Activated CD8-positive, alpha-beta T cell treated with anti-CD3 and anti-CD28 coated beads for 36 hours (primary cell): ENCODE measurements around the gene GGT1. TPM values are rescaled to one million over a fixed set of nuclear protein-coding genes. Genes with fewer than 3 reads are reported as not detected.
"Not testable (repeated sequence)": the region's sequence is repeated elsewhere in the genome, so short reads cannot be mapped to it uniquely, and the experiment has no call there.

ENCODE experiments used
- ATAC-seq: fragments of 200-7000 bp; cut with Tn5 transposase; one replicate; pipeline ENCODE4 v1.10.0; 2021; ENCODE audit warnings: mild to moderate bottlenecking, moderate library complexity
- CTCF ChIA-PET: fragments of 350-600 bp; sonication (Branson Sonifier 250); formaldehyde crosslinking; loops from one replicate; lab custom pipeline; 2021; ENCODE audit warnings: antibody characterized with exemption; lab: Charles Lee
- POLR2A ChIA-PET: fragments of 350-600 bp; sonication (Branson Sonifier 250); formaldehyde crosslinking; loops from one replicate; lab custom pipeline; 2021; ENCODE audit warnings: antibody characterized with exemption; lab: Charles Lee
- DNase-seq: peaks from one replicate; pipeline ENCODE4 v3.0.0-alpha.2; 2020
- H3K27ac Mint-ChIP-seq: one replicate; pipeline ENCODE4 v1.8.0; 2021; ENCODE audit warnings: mild to moderate bottlenecking, mixed read lengths
- H3K27me3 Mint-ChIP-seq: one replicate; pipeline ENCODE4 v1.8.0; 2021; ENCODE audit warnings: mixed read lengths
- H3K36me3 Mint-ChIP-seq: one replicate; pipeline ENCODE4 v1.8.0; 2021; ENCODE audit warnings: low read depth, mixed read lengths
- H3K4me1 Mint-ChIP-seq: one replicate; pipeline ENCODE4 v1.8.0; 2021; ENCODE audit warnings: low read depth, mixed read lengths
- H3K4me3 Mint-ChIP-seq: one replicate; pipeline ENCODE4 v1.8.0; 2021; ENCODE audit warnings: mild to moderate bottlenecking, moderate library complexity, mixed read lengths
- H3K9me3 Mint-ChIP-seq: one replicate; pipeline ENCODE4 v1.8.0; 2021; ENCODE audit warnings: mixed read lengths
- intact Hi-C: fragments of 100-400 bp; cut with micrococcal nuclease; formaldehyde crosslinking; loops from one replicate; pipeline ENCODE4 v1.10.0; 2022
- total RNA-seq, 2 experiments: library from RNA; stranded (reverse); gene quantifications; one replicate each; pipeline ENCODE4 v1.2.3, GENCODE V29; 2021
- TF ChIP-seq, protein P1 (sequence below): fragments of 200-600 bp; IDR thresholded peaks from one replicate; pipeline ENCODE4 v1.8.0; 2022; ENCODE audit warnings: antibody characterized with exemption, mild to moderate bottlenecking

GGT1 gene
- total RNA-seq, 2 experiments from 2014 or later, result 15.6 to 17.8 TPM

DNA sequence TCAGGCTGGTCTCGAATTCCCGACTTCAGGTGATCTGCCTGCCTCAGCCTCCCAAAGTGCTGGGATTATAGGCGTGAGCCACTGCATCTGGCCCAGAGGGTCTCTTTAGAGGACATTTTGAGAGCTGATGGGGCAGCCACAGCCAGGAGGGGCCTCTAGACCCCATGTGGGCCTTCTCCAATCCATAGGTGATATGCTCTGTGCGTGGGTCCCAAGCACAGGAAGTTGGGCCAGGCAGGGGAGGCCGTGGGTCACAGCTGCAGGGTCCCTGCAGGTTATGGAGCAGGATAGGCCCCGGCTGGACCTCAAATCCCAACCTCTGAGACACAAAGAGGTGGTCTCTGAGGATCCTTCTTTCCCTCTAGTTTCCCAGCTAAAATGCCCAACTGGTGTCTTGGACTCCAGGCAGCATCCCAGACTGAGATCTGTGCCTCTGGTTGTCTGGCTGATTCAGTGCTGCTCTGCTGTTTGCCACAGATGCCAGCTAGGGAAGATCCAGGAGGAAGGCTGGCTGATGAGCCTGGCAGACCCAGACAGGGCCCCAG is 11.6 kb upstream of the GGT1 start:
- ChIA-PET POLR2A (no interaction called here), CTCF (no interaction called here)
- Mint-ChIP-seq H3K4me1 (peaks cover 5% of the 10 kb centered on the region), H3K27me3 (peaks cover 5% of the 10 kb centered on the region), H3K9me3 (no peaks in the 10 kb centered on the region), H3K36me3 (no peaks in the 10 kb centered on the region), H3K27ac (no peak overlapping the region), H3K4me3 (no peak overlapping the region)
- no peak for DNase-seq
- ATAC-seq, result no peak
- intact Hi-C loops, result no loop called here
- TF ChIP-seq, protein P1, sequence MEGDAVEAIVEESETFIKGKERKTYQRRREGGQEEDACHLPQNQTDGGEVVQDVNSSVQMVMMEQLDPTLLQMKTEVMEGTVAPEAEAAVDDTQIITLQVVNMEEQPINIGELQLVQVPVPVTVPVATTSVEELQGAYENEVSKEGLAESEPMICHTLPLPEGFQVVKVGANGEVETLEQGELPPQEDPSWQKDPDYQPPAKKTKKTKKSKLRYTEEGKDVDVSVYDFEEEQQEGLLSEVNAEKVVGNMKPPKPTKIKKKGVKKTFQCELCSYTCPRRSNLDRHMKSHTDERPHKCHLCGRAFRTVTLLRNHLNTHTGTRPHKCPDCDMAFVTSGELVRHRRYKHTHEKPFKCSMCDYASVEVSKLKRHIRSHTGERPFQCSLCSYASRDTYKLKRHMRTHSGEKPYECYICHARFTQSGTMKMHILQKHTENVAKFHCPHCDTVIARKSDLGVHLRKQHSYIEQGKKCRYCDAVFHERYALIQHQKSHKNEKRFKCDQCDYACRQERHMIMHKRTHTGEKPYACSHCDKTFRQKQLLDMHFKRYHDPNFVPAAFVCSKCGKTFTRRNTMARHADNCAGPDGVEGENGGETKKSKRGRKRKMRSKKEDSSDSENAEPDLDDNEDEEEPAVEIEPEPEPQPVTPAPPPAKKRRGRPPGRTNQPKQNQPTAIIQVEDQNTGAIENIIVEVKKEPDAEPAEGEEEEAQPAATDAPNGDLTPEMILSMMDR, result no peak

DNA sequence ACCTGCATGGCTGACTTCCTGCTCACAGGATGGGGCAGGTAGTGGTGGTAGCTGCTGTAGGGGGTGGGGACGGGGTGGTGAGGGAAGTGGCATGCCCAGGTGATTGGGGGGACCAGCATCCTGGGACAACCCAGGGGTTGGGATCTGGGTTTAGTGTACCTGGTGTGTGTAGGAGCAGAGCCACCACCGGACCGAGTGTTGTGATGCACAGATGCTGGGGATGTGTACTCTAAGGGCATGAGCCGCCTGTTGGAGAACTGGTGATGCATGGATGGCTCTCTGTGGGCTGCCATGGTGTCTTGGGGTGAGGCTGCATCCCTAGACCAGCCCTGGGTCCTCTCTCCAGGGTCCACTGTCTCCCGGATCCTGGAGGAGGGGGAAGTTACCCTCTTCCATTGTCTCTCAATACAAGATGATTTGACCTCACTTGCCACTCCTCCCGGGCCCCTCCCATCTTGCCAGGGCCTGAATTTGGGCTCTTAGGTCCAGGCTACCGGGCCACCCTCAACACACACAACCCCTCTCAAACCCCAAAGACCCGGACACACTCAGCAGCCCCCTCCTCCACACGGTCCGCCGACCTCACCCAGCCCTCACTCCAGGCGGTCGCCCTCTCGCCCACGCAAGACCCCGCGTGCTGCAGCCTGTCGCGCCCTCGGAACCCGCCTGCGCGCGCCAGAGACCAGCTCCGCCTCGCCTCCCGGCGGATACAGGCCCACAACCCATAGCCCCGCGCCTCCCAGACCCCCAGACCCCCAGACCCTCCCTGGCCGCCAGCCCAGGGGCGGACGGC is 10.7 kb upstream of the GGT1 start:
- ChIA-PET POLR2A (no interaction called here), CTCF (no interaction called here)
- H3K9me3 Mint-ChIP-seq, result no peaks in the 10 kb centered on the region
- H3K27me3 Mint-ChIP-seq, result peaks cover 5% of the 10 kb centered on the region
- H3K27ac Mint-ChIP-seq, result no peak overlapping the region
- ATAC-seq (peak; percentile 23), DNase-seq (peak; percentile 24)
- intact Hi-C loops, result no loop called here
- H3K4me1 Mint-ChIP-seq, result peaks cover 5% of the 10 kb centered on the region
- H3K36me3 Mint-ChIP-seq, result no peaks in the 10 kb centered on the region
- peak overlapping the region; percentile 71 for H3K4me3 Mint-ChIP-seq
- TF ChIP-seq, protein P1, result no peak

DNA sequence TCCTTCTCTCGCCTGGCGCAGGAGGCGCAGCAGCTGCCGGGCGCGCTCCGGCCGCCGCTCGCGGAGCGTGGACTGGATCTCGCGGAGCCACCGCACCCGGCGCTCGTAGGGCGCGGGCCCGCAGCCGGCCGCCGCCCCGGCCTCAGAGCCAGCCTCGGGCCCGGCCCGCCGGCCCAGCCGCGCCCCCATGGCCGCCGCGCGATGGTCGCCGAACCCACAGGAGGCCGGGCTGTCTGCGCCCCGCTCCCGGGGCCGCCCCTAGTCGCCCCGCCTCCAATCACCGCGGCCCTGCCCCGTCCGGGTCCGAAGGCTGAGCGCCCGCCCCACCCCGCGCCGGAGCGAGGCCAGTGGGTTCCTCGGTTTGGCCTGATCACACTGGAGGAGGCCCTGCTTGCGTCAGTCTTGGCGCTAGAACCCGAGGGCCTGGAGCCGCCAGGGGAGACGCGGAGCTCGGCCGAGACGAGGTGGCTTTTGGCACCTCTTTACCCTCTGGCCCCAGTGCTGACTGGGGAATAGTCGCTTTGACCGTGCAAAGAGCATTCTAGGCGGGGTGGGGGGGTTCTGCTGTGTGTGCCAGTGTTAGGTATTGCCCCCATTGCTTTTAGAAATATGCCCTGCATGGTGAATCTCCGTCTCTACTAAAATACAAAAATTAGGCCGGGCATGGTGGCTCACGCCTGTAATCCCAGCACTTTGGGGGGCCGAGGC is 10.0 kb upstream of the GGT1 start, which contains the start of gene LRRC75B:
Gene LRRC75B, minus strand, starts transcription at position 223 of the 708 bp plus-strand sequence. Its CDS starts 34 bp downstream, at position 189.
- no peak within 1 kb of the TSS for H3K27ac Mint-ChIP-seq

DNA sequence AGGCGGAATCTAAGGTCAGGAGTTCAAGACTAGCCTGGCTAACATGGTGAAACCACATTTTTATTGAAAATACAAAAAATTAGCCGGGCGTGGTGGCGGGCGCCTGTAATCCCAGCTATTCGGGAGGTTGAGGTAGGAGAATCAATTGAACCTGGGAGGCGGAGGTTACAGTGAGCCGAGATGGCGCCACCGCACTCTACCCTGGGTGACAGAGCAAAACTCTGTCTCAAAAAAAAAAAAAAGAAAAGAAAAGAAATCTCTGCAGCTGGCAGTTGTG is 9.5 kb upstream of the GGT1 start:
- CTCF ChIA-PET, intact Hi-C loops, DNase-seq, POLR2A ChIA-PET, H3K27me3 Mint-ChIP-seq, H3K36me3 Mint-ChIP-seq, H3K27ac Mint-ChIP-seq, H3K4me1 Mint-ChIP-seq, ATAC-seq, H3K9me3 Mint-ChIP-seq: not testable (repeated sequence)
- H3K4me3 Mint-ChIP-seq, result peak overlapping the region; percentile 49

More for the DNA sequence above, 10.0 kb upstream of the GGT1 start, which contains the start of gene LRRC75B:
- Mint-ChIP-seq H3K9me3 (no peaks in the 10 kb centered on the region), H3K27me3 (peaks cover 5% of the 10 kb centered on the region), H3K36me3 (no peaks in the 10 kb centered on the region), H3K4me1 (peaks cover 5% of the 10 kb centered on the region), H3K4me3 (peak within 1 kb of the TSS; percentile 71)
- ChIA-PET POLR2A (no interaction called here), CTCF (no interaction called here)
- ATAC-seq, result peak; percentile 83
- intact Hi-C loops, result no loop called here
- TF ChIP-seq, protein P1, result no peak
- DNase-seq, result peak; percentile 53

DNA sequence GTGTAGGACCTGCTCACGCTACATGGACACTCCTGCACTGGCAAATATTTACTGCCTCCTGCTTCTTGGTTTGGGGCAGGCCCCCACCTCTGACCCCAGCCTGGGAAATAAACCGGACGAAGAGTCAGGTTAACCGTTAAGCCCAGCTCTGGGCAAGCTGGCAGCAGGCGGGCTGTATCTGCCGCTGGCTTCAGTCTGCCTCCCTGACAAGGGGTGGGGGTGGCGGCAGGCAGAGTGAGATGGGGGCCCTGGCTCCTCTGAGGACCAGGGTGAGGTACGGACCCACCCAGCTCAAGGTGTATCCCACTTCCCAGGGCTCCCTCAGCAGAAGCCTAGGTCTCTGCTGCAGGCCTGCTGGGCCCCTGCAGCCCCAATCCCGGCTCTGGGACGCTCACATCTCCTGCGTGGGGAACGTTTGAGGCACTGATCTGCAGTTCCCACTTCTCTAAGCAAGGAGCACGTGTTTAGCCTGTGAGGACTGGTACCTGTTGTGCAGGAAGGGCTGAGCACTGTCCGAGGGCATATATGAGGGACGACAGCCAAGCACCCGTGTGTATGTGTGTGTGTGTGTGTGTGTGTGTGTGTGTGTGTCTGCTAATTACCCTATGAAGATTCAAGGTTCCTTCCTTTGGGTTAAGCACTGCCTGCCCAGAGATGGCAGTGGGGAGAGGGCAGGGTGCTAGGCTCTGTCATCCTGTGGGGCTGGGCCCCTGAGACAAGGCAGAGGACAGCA is 9.0 kb upstream of the GGT1 start:
- ChIA-PET POLR2A (interaction anchor here (0.7 kb wide), 1 partner anchor 581 kb away, joined by 3 read pairs; no protein-coding TSS in a partner anchor), CTCF (no interaction called here)
- Mint-ChIP-seq H3K4me3 (no peak overlapping the region), H3K27me3 (peaks cover 5% of the 10 kb centered on the region), H3K4me1 (peaks cover 5% of the 10 kb centered on the region), H3K36me3 (no peaks in the 10 kb centered on the region), H3K27ac (no peak overlapping the region), H3K9me3 (no peaks in the 10 kb centered on the region)
- TF ChIP-seq, protein P1, result no peak
- DNase-seq (no peak), ATAC-seq (no peak)
- intact Hi-C loops, result no loop called here
